ENCODE measurements around the gene SPRED1.

The SPRED1 gene

DNA sequence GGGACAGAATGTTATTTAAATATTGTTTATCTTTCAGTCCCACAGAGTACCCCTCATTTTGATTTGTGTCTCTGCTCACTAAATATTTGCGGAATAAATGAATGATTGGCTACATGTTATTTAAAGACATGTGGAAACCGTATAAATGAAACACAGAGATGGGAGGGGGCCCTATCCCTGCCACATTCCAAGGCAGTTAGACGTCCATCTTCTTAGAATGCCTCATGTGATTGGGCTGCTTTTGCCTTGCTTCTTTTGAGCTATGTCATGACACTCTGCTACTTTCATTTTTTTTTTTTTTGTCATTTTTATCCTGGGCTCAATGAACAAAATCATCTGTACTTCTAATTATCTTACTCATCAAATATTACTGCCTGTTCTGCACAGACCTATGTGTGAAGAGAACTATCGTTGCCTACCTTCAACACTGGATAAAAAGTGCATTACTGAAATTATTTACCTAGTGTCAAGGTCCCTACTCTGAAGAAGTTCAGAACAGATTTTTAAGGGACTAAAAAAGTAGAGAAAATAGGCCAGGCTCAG is 117.4 kb downstream of the SPRED1 start:
- DNase-seq = no peak

DNA sequence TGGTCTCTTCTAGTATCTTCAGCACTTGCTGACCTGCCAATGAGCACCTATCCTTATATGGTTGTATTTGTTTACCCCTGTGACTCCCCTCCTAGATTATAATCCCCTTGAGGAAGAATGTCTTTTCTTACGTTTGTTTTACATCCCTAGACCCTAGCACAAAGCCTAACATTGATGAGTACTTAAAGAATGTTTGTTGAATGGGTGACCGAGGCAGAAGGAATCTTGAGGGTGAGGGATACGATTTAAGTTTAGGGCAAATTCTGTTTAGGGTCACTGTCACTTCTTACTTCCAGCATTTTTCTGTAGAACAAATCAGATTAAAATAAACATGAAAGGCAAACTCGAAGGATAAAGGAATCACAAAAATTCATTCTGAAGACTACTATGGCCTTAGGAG is 120.4 kb downstream of the SPRED1 start:
- no peak for DNase-seq

DNA sequence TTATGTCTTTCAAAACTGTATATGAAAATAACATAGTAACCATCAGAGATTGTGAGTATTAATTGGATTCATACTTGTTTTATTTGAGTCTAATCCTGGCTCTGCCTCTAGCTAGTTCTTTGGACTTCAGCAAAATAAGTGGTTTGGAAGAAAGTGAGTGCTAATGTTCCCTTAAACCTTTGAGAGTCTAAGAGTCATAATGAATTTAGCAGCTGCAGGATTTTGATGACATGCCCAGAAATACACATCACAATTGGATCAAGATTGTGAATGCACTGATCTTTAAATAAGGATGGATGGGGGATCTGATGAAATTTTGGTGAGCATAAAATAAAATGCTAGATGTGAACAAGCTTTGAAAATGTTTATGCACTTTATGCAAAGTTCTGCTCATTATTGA is 121.4 kb downstream of the SPRED1 start:
- DNase-seq = no peak

DNA sequence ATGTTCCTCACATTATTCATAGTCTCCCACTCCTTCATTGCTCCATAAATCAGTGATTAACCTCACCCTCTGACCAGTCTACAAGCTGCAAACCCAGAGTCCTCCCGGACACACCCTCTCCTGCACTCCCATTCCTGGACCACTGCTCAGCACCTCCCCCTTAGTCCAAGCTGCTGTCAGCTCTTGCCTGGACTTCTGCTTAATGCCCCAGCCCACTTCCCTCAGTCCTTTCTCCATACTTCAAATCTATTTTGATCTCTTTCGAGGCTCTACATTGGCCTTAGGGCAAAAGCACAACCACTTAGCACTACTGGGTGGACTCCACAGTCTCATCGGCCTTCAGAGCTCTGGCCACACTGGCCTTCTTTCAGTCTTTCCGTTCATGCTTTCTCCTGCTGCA is 121.9 kb downstream of the SPRED1 start:
- DNase-seq = no peak

DNA sequence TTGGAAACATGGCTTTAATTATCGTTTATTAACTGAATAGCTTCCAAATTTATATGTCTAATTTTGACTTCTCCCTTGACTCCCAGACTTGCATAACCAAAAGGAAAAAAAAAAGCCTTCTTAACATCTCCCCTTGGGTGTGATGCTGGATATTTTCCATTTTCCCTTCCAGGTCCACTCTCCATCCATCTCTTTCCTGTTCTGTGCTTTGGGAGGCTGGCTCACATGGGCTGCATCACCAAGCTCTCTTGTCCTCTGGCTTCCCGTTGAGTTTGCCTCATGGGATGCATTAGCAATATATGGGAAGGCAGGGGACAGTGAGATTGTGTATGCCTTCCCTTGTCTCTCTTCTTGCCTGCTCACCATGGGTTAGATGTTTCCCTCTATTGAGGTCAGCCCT is 123.4 kb downstream of the SPRED1 start:
- DNase-seq = no peak

DNA sequence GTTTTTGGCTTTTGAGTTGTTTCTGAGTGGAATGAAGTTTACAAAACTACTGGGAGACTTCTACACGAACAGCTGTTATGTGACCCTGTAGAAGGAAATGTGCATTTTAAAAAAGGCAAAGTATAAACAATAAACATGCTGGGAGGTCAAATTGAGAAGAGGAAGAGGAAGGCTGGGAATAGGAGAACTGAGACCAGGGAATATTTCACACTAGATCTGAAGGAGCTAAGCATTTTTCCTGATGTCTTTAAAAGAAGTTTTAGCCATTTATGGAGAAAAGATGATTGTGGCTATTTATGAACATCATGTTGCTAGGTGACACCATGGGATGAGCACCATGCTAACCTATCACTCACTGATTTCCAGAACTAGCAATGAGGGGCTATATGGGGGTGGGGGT is 125.0 kb downstream of the SPRED1 start:
- DNase-seq = no peak

DNA sequence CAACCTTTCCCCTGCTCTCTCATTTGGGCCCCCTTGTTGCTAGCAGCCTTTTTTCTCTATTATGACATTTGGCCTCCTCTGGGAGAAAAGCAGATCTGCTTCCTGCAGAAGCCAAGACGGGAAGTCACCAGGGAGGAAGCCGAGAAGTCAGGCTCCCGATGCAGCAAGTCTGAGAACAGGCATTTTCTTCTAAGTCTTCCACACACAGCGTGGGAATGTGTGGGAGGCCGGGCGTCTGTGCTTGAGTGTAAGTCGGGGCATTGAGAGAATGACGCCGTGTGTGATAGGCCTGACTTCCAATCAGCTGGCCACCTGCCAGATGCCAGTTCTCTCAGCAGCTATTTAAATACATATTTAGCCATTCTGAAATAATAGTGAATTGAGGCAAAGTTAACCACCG is 125.5 kb downstream of the SPRED1 start:
- DNase-seq = no peak

DNA sequence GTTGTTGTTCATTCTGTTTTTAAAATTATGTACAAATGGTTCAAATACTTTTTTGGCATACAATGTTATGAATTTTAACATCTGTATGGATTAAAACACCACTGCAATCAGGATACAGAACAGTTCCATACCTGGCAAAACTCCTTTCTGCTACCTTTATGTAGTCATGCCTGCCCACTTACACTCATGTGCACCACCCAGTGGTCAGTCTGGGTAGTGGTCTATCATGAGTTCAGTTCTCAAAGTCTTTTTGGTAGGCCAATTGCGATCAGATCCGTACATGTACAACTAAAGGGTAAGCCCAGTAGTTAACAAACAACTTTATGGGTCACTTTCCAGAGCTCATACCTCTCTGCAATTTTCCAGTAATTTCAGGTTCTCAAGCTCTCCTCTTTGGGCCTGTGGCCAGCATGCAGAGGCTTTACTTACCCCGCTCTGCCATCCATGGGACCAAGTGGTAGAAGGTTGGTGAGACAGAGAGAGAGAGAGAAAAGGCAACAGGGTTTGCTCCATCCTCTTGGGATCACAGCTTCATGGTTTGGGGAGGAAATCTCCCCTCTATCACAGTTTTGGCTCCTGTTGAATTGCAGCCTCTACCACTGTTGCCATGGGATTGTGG is 137.4 kb downstream of the SPRED1 start:
- no peak for DNase-seq

DNA sequence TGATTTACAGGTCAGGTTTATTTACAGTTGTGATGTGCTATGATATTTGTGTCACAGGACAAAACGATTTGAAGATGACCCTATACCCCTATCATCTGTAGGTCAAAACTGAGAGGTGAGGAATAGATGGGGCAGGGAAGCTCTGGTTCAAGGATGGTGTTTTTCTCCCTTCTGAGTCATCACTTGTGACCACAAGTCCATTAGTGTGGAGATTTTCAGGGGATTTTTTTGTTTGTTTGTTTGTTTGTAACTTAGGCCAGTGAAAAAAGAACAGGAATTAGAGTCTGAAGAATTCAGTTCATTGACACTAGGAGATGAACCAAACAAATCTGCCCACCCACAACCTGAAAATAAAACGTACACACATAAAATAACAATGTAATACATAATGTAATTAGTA is 138.6 kb downstream of the SPRED1 start:
- DNase-seq = no peak

DNA sequence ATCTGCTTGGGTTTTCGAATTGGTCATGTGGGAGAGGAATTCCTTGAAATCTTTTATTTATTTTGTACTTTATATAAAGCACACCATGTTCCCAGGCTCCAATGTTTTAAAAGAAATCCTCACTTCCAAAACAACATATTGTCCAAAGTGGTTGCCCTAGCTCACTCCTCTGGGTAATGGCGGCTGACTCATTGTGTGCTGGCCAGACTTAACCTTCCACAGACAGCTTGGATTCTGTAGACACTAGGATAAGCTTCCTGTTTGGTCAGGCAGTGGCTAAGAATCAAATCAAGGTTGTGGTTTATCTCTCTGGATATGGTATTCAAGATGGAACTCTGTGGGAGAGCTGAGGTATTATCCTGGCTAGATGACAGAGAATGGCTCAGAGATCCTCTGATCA is 145.5 kb downstream of the SPRED1 start:
- DNase-seq = no peak

DNA sequence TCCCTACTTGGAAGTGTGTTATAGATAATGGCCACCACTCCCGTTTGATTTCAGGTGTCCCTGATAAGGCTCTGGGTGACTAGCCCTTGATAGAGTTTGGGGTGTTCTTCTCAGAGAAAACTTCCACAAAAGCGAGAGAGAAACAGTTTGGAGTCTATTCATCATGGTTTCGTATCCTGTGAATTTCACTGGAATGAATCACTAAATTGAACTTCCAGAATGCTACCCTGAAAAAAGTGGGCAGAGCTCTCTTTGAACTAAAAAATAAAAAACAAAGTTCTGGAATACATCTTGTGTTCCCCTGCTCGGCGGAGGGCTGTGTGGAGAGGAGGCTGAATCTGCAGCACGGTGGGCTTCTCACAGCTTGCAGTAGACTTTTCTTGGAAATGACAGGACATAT is 148.5 kb downstream of the SPRED1 start:
- DNase-seq = no peak

DNA sequence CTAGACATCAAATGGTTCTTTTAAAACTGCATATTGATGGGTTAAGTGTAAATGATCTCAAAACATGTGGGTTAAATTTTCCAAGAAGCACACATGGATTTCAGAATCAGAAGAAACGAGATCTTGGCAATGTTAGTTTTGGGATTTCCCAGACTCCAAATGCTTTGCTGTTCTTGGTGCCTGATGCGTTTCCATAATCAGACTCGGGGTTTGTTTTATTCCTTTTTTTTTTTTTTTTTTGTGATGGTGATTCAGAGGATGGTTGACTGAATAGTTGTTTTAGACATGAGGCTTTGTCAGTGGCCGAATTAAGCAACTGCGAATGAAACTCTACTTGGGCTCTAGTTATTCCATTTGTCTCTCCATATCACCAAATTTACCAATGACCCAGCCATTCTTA is 149.1 kb downstream of the SPRED1 start:
- DNase-seq = no peak

DNA sequence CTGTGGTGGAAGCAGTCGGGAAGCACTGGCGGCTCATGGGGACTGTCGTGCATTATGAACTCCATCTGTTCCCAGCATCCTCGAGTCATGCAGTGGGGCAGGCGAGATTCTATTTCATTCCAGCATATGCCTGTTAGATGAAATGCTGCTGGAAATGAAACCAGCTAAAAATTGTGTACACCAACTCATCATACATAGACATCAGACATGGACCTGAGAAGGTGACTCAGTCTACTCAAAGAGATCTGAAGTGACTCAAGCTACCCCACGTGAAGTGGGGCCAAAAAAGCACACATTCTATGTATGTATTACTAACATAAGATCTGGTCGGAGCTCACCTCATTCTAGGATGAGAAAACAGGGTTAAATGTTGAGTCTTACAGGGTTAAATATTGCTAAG is 153.8 kb downstream of the SPRED1 start:
- DNase-seq = no peak
